ACHN (cell line): Measurements from ENCODE around the gene EPPIN.
"Not testable (repeated sequence)": the region's sequence is repeated elsewhere in the genome, so short reads cannot be mapped to it uniquely, and the experiment has no call there.

Experiments
- DNase-seq: peaks from one replicate; pipeline ENCODE4 v3.0.0-alpha.2; 2015
- in situ Hi-C: cut with HindIII; loops from 2 replicates; pipeline ENCODE4 v1.10.0; 2017; ENCODE audit warnings: low sequenced_read_pairs, low pct_ligation_motif_present, low pct_unique_long_range_greater_than_20kb

The EPPIN gene

DNA sequence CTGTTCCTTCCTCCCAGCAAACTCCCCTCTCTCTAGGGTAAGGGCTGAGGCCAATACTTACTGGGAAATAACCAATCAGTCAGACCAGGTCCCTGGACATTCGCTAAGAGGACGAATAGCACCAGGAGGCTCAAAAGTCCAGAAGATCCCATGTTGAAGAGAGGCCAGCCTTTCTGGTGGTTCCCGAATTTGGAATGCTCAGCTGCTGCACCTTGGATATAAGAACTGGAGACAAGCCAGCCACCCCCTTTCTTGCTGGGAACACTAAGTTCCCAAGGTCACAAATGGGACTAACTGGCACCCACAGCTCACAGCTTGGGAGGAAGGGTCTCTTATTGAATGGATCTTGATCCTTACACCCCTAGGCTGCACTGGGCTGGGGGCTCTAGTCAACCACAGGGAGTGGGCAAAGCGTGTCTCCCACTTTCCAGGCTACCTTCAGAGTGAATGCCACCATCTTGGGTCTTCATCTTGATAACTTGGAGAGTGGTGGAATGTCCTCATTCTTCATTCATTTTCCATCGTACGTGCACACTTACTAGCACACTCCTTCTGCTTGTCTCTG is at the start of gene EPPIN:
EPPIN (minus strand) TSS at position 196 of the 565 bp plus-strand sequence; CDS start at position 152, 44 bp downstream.
- no peak for DNase-seq

DNA sequence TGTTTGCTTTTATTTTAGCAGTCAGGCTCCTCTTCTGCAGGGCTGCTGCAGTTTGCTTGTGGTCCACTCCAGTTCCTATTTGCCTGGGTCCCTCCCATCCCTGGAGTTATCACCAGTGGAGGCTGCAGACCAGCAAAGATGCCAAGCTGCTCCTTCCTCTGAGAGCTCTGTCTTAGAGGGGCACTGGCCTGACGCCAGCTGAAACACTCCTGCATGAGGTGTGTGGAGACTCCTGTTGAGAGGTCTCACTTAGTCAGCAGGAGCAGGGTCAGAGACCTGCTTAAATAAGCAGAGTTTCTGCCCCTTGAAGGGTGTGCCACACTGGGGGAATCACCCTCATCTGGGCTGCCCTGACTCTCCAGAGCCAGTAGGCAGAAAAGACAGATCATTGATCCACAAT is 48.0 kb upstream of the EPPIN start:
- DNase-seq: no peak
- in situ Hi-C loops: no loop called here

More for the DNA sequence above, at the start of gene EPPIN:
- in situ Hi-C loops: no loop called here

DNA sequence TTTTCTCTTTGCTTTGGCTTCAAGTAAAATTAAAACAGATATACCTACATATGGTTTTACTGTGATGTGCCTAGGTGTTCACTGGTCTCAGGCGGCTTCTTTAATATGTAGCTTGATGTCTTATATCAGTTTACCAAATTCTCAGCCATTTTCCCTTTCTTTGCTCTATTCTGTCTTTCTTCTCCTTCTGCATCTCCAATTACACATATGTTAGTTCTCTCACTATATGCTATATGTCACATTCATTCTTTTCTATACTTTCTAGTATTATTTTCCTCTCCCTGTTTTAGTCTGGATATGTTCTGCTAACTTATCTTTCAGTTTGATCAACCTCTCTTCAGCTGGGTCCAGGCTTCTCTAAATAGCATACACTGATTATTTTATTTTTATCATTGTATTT is 46.3 kb upstream of the EPPIN start:
- in situ Hi-C loops: no loop called here
- DNase-seq: no peak

DNA sequence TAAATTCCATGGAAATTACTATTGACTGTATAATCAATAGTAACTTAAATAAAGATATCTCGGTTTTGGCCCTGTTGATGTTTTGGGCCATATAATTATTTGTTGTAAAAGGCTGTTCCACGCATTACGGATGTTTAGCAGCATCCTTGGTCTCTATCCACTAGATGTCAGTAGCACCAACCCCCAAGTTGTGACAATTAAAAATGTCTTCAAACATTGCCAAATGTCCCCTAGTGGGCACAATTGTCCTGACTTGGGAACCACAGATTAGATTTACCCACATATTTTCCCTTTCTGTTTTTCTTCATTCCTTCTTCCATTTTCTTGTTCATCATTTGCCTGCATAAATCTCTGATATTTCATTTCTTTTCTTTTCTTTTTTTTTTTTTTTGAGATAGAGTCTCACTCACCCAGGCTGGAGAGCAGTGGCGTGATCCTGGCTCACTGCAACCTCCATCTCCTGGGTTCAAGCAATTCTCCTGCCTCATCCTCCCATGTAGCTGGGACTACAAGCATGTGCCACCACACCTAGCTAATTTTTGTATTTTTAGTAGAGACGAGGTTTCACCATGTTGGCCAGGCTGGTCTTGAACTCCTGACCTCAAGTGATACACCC is 45.5 kb upstream of the EPPIN start:
- in situ Hi-C loops: no loop called here
- peak; percentile 66 for DNase-seq

DNA sequence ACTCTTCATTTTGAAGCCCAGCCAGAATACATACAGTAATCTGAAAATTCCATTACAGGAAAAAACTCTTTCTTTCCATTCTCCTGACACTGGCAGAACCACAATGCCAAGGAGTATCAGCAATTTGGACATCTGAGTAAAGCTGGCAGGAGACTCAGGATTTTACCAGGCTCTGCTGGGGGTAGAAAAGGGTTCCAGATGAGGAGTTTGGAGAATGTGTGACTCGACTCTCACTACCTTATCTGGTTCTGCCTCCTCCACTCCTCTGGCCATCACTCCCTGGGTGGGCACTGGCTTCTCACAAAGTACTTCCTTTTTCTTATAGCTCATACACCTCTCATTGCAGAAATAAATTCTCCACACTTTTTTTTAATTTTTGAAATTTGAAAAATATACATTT is 42.5 kb upstream of the EPPIN start:
- in situ Hi-C loops: no loop called here
- DNase-seq: peak; percentile 61

GRCh38 chr20:45588800-45589199 is 41.6 kb upstream of the EPPIN start:
- in situ Hi-C loops: no loop called here
- DNase-seq: peak; percentile 8

DNA sequence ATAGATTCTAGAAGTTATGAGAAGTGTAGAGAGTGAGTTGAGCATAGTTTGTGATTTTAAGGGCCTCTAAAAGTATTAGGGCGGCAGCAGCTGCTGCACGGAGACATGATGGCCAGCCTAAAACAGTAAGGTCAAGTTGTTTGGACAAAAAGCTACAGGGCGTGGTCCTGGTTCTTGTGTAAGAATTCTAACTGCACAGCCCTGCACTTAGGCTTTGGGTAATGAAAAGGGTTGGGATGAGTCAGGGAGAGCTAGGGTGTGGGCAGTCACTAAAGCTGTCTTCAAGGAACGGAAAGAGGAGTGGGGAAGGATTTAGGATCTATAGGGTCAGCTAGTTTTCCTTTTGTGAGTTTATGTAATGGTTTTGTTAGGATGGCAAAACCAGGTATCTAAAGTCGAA is 38.8 kb upstream of the EPPIN start:
- DNase-seq, in situ Hi-C loops: not testable (repeated sequence)

- in situ Hi-C loops, DNase-seq: not testable (repeated sequence)
Observed at GRCh38 chr20:45584294-45584693, 37.1 kb upstream of the EPPIN start.

DNA sequence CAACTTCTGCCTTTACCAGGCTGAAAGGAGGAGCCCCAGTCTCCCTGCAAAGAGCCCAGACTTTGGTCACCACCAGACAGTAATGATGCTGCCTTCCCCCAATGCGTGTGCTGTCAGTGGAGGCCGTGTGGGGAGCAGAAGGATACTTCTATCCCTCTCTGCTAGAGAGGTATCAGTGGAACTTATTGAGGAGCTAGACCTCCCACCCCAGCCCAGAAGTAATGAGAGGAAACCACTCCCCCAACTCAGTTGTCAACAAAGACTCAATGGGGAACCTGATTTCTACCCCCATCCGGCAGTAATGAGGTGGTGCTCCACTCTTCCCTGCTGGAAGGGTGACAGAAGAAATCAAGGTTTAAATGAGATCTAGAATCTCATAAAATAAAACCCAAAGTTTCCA is 36.3 kb upstream of the EPPIN start:
- DNase-seq: no peak
- in situ Hi-C loops: no loop called here

- DNase-seq: no peak
- in situ Hi-C loops: no loop called here
Observed at GRCh38 chr20:45581702-45582101, 34.5 kb upstream of the EPPIN start.

DNA sequence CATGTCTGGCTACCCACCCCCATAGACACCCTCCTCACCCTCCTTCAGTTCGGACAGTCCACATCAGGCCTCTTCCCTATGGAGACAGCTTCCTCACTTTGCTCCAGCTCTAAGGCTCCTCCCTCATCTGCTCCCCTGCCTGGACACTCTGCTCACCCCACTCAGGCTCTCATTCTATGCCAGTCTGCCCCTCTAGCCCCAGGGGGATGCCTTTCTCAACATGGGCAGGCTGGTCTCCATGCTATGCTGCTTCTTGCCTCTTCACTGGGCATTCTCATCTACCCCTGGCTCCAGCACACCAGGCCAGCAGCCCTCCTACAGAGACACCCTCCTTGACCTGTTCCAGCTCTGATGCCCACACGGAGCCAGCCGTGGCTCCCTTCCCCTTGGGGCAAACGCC is 32.0 kb upstream of the EPPIN start, which contains the start of gene WFDC8:
WFDC8 (minus strand) TSS at position 101 of the 400 bp plus-strand sequence; CDS start at position 64, 37 bp downstream.
- in situ Hi-C loops: no loop called here
- no peak for DNase-seq

DNA sequence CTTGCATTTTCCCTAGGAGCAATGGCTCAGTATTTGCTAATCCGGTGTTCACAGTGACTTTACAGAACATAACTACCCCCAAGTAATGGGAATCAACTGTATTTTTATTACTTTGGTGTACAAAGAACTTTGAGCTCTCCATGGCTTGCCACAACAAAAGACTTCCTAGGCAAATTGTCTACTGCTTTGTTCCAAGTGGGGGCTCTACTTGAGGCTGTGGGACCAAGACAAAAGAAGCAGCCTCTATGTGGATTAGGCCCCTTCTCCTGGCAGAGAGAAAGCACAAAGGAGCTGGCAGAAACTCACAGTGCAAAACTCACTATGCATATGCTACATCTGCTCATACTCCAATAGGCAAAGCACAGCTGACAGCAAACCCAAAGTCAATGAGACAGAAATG is 31.0 kb upstream of the EPPIN start:
- no peak for DNase-seq
- in situ Hi-C loops: no loop called here

DNA sequence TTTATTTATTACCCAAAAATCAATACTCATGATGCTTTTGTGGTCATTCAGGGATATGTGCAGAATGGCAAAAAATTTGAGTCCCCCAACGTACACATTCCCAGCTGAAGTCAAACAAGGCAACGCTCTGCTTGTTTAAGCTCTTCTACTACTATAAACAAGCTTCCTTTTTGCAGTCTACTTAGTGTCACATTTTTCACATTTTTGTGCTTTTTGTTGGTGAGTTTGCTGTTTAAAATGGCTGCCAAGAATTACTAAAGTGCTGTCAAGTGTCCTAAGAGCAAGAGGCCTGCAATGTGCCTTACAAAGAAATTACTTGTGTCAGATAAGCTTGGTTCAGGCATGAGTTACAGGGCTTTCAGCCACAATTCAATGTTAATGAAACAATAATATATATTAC is 29.8 kb upstream of the EPPIN start:
- no peak for DNase-seq
- in situ Hi-C loops: no loop called here

GRCh38 chr20:45575931-45576330 is 28.7 kb upstream of the EPPIN start:
- in situ Hi-C loops: no loop called here
- DNase-seq: no peak

DNA sequence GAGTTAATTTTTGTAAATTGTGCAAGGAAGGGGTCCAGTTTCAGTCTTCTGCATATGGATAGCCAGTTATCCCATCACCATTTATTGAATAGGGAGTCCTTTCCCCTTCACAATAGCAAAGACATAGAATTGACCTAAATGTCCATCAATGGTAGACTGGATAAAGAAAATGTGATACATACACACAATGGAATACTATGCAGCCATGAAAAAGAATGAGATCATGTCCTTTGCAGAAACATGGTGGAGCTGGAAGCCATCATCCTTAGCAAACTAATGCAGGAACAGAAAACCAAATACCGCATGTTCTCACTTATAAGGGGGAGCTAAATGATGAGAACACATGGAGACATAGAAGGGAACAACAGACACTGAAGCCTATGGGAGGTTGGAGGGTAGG is 22.4 kb upstream of the EPPIN start:
- in situ Hi-C loops: not testable (repeated sequence)

DNA sequence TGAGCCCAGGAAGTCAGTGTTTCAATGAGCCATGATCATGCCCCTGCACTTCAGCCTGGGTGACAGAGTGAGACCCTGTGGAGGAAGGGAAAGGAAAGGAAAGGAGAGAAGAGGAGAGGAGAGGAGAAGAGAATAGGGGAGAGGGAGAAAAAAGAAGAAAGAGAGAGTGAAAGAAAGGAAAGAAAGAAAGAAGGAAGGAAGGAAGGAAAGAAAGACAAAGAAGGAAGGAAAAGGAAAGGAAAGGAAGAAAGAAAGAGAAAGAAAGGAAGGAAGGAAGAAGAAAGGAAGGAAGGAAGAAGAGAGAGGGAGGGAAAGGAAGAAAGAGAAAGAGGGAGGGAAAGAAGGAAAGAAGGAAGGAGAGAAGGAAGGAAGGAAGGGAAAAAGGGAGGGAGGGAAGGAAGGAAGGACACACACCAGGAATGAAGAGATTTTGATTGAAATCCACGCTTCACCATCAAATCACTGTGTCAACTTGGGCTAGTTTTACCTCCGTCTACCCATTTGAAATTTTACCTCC is 17.6 kb upstream of the EPPIN start:
- DNase-seq: no peak
- in situ Hi-C loops: no loop called here

More for the DNA sequence above, 22.4 kb upstream of the EPPIN start:
- not testable (repeated sequence) for DNase-seq

GRCh38 chr20:45555198-45555597 is 8.0 kb upstream of the EPPIN start:
- DNase-seq: no peak
- in situ Hi-C loops: no loop called here

- in situ Hi-C loops: no loop called here
Observed at GRCh38 chr20:45552456-45552855, 5.3 kb upstream of the EPPIN start.

GRCh38 chr20:45550765-45551164 is 3.6 kb upstream of the EPPIN start:
- no peak for DNase-seq
- in situ Hi-C loops: no loop called here

More at GRCh38 chr20:45552456-45552855, 5.3 kb upstream of the EPPIN start:
- DNase-seq: no peak

DNA sequence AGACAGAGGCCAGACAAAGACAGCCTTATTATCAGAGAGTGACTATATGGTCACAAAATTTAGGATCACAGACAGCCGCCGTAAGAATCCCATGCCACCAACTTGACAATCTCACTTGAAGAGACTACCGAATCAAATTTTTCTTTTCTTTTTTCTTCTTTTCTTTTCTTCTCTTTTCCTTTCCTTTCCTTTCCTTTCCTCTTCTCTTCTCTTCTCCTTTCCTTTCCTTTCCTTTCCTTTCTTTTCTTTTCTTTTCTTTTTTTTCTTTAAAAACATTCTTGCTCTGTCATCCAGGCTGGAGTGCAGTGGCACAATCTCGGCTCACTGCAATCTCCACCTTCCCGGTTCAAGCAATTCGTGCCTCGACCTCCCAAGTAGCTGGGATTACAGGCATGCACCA is 1.2 kb upstream of the EPPIN start:
- in situ Hi-C loops: no loop called here

More for the DNA sequence above, 1.2 kb upstream of the EPPIN start:
- DNase-seq: no peak
